Vagina (tissue), 2 donors: ENCODE measurements around the gene MACF1.

Experiments
- POLR2A ChIP-seq, 2 donors: fragments of 450-650 bp; IDR thresholded peaks; one replicate each; pipeline ENCODE4 v1.6.1; 2017; ENCODE audit warnings: antibody characterized with exemption in 2 of 2, mild to moderate bottlenecking in 2 of 2, moderate library complexity in 2 of 2
- POLR2AphosphoS5 ChIP-seq, 2 donors: sonication (generic); formaldehyde crosslinking; IDR thresholded peaks; one replicate each; pipeline ENCODE4 v1.9.0; 2017; ENCODE audit warnings: antibody characterized with exemption in 2 of 2, mild to moderate bottlenecking in 2 of 2, low read depth in 1 of 2; ENCODE audit not compliant: insufficient read depth in 1 of 2
- TF ChIP-seq, protein P1 (sequence below), 3 experiments: fragments of 450-650 bp in 2 of 3; fragments of 200-600 bp in 1 of 3; sonication (generic) in 1 of 3; IDR thresholded peaks; one replicate each; pipeline ENCODE4 v1.5.1; 2017 to 2019; ENCODE audit warnings: antibody characterized with exemption in 3 of 3, mild to moderate bottlenecking in 2 of 3, moderate library complexity in 2 of 3

DNA sequence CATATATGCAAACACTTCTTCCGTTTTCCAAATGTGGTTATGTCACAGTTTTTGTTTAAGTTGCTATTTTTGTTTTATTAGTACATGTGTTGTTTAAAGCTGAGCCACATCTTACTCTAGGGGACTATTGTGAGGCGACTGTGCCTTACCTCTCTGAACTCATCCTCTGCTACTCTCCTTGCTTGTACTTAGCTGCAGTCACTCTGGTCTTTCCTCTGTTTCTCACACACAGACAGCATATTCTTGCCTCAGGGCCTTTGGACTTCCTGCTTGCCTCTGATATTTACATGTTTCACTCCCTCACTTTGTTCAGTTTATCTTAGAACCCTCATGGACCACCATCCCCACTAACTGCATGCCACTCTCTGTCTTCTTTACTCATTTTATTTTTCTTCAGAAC, 101.1 kb downstream of the MACF1 start:
- TF ChIP-seq, protein P1, sequence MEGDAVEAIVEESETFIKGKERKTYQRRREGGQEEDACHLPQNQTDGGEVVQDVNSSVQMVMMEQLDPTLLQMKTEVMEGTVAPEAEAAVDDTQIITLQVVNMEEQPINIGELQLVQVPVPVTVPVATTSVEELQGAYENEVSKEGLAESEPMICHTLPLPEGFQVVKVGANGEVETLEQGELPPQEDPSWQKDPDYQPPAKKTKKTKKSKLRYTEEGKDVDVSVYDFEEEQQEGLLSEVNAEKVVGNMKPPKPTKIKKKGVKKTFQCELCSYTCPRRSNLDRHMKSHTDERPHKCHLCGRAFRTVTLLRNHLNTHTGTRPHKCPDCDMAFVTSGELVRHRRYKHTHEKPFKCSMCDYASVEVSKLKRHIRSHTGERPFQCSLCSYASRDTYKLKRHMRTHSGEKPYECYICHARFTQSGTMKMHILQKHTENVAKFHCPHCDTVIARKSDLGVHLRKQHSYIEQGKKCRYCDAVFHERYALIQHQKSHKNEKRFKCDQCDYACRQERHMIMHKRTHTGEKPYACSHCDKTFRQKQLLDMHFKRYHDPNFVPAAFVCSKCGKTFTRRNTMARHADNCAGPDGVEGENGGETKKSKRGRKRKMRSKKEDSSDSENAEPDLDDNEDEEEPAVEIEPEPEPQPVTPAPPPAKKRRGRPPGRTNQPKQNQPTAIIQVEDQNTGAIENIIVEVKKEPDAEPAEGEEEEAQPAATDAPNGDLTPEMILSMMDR (IDR thresholded peaks at IDR 0.05): no peak
- no peak for TF ChIP-seq POLR2A (IDR thresholded peaks at IDR 0.05)
- no peak for TF ChIP-seq POLR2AphosphoS5 (IDR thresholded peaks at IDR 0.05; ENCODE audit: insufficient read depth in 1 of 2, low read depth in 1 of 2)
